WTC11 (cell line): Measurements from ENCODE around the gene CST8.

Experiments used
- CTCF ChIP-seq: fragments of 200-600 bp; IDR thresholded peaks from 2 replicates; pipeline ENCODE4 v1.8.0; 2022; ENCODE audit warnings: antibody characterized with exemption
- PRDM15 ChIP-seq: sonication (generic); formaldehyde crosslinking; IDR thresholded peaks from 2 replicates; pipeline ENCODE4 v1.8.0; 2022; ENCODE audit warnings: missing genetic modification reagents
- USF2 ChIP-seq: sonication (generic); formaldehyde crosslinking; IDR thresholded peaks from 2 replicates; pipeline ENCODE4 v1.8.1; 2023; ENCODE audit warnings: mild to moderate bottlenecking, missing genetic modification reagents, moderate library complexity

- TF ChIP-seq CTCF (no peak), USF2 (CRISPR knock-in tag) (no peak), PRDM15 (CRISPR knock-in tag) (no peak)
These were observed 40.1 kb downstream of the CST8 start for GRCh38 chr20:23530937-23531567.
